ENCODE data around the gene STEAP1B. TPM values are rescaled to one million over a fixed set of nuclear protein-coding genes. Genes with fewer than 3 reads are reported as not detected.
A peak's percentile ranks its signal among the peaks of the same experiment; 100 is the strongest.
"Not testable (repeated sequence)": the region's sequence is repeated elsewhere in the genome, so short reads cannot be mapped to it uniquely, and the experiment has no call there.

STEAP1B gene
- total RNA-seq (2014; rRNA removed; shearing (Covaris generic); ENCODE audit: low replicate concordance): not detected in 2 replicates

GRCh38 chr7:22499888-22500689 is at the start of gene STEAP1B:
Gene STEAP1B, minus strand, starts transcription at chr7:22500188. Its CDS starts 5,333 bp downstream, at chr7:22494855.
- DNase-seq (ENCODE audit: low read depth): peak; percentile 73
- in situ Hi-C loops (cut with HindIII; ENCODE audit: low pct_unique_long_range_greater_than_20kb, low sequenced_read_pairs): not testable (repeated sequence)

DNA sequence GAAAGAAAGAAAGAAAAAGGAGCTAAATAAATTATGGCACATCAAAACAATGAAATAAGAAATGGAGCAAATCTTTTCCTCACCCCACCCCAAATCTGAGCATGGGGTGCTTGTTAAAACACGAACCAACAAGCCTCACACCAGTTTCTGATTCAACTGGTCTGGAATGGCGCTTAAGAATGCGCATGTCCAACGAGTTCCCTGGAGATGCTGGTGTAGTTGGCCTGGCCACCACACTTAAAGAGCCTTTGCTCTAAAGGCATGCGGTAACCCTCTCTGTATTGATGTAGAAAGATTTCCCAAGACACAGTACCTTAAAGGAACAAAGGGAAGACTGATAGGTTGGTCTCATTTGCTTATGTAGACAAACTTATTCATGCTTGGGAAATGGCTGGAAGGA is 49.1 kb upstream of the STEAP1B start:
- in situ Hi-C loops (cut with HindIII; ENCODE audit: low pct_unique_long_range_greater_than_20kb, low sequenced_read_pairs): no loop called here
- DNase-seq (ENCODE audit: low read depth): no peak

- DNase-seq (ENCODE audit: low read depth): no peak
- in situ Hi-C loops (cut with HindIII; ENCODE audit: low pct_unique_long_range_greater_than_20kb, low sequenced_read_pairs): no loop called here
These were observed 48.3 kb upstream of the STEAP1B start for GRCh38 chr7:22548313-22548712.

GRCh38 chr7:22546769-22547168 is 46.8 kb upstream of the STEAP1B start:
- in situ Hi-C loops (cut with HindIII; ENCODE audit: low pct_unique_long_range_greater_than_20kb, low sequenced_read_pairs): no loop called here
- DNase-seq (ENCODE audit: low read depth): no peak

DNA sequence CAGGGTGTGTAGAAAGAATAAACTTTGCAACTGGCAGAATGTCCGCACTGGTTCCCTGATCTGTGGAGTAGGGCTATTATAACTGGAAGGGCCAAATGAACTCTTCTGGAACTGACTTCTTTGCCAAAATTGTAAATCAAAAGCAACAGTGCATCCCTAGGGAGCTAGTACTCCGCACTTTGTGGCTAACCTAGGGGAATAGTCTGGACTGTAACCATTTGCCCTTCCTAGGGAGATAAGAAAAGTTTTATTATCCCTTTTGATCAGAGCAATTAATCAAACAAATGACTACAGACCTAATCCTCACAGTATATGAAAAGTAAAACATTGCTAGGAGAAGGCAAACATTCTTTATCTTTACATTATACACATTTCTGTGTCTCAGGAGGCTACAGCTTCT is 45.5 kb upstream of the STEAP1B start:
- in situ Hi-C loops (cut with HindIII; ENCODE audit: low pct_unique_long_range_greater_than_20kb, low sequenced_read_pairs): no loop called here
- DNase-seq (ENCODE audit: low read depth): no peak

DNA sequence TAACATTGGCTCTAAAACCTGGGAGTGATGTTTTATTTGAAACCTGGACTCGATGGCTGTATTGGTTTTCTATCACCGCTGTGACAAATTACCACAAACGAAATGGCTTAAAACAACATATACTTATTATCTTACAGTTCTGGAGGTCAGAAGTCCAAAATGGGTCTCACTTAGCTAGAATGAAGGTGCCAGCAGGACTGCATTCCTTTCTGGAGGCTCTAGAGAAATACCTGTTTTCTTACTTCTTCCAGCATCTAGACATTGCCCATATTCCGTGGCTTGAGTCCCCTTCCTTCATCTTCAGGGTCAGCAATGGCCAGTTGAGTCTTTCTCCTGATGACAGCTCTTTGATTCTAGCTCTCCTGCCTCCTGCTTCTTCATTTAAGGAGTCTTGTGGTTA is 44.3 kb upstream of the STEAP1B start:
- in situ Hi-C loops (cut with HindIII; ENCODE audit: low pct_unique_long_range_greater_than_20kb, low sequenced_read_pairs): no loop called here
- DNase-seq (ENCODE audit: low read depth): no peak

DNA sequence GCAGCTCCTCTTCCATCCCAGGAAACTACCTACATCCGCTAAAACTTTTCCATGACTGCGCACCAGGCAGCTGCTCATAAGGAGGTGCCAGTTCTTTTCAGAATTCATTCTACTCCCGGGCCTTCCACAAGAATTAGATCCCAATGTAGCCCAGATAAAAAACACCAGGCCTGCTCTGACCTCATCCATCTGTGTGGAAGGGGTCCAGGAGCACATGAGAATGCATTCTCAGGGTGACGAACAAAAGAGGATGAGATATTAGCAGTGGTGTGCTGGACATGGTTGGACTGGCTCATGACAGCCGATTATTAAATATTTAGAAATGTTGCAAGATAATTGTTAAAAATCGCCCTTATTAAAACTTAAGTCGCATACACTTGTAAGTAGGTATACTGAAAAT is 43.2 kb upstream of the STEAP1B start:
- in situ Hi-C loops (cut with HindIII; ENCODE audit: low pct_unique_long_range_greater_than_20kb, low sequenced_read_pairs): no loop called here
- no peak for DNase-seq (ENCODE audit: low read depth)

DNA sequence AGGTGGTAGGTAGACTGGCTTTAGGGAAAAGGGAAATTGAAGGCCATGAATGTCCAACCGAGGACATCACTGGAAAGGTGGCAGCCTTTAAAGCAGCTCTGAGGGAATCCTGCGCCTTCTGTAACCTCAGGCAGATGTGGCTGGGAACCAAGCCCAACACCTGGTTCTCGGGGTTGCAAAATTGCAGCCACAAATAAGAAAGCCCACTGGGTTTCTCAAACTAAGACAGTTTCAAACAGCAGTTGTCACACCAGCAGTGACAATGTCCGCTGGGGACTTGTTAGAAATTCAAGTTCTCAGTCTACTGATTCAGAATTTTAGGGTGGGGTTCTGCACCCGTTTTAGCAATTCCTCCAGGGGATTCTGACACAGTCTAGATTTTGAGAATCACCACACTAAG is 42.7 kb upstream of the STEAP1B start:
- in situ Hi-C loops (cut with HindIII; ENCODE audit: low pct_unique_long_range_greater_than_20kb, low sequenced_read_pairs): no loop called here
- no peak for DNase-seq (ENCODE audit: low read depth)

- DNase-seq (ENCODE audit: low read depth): no peak
- in situ Hi-C loops (cut with HindIII; ENCODE audit: low pct_unique_long_range_greater_than_20kb, low sequenced_read_pairs): no loop called here
These were observed 42.3 kb upstream of the STEAP1B start for GRCh38 chr7:22542254-22542653.

DNA sequence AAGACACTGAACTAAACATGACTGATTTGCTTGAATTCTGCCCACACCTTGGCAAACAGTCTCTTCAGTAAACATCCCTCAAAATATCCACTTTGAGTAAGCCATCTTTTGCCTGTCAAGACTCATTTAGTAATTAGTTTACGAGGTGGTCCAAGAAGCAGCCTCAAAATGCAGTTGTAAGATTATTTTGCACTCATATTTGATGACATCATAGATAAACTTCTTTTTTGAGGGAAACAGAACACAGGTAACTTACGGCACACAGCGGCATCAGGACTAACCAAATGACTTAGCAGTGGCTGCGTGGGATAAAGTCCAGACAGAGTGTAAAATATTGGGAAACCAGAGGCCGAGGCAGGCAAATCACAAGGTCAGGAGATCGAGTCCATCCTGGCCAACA is 41.8 kb upstream of the STEAP1B start:
- DNase-seq (ENCODE audit: low read depth): no peak
- in situ Hi-C loops (cut with HindIII; ENCODE audit: low pct_unique_long_range_greater_than_20kb, low sequenced_read_pairs): no loop called here

DNA sequence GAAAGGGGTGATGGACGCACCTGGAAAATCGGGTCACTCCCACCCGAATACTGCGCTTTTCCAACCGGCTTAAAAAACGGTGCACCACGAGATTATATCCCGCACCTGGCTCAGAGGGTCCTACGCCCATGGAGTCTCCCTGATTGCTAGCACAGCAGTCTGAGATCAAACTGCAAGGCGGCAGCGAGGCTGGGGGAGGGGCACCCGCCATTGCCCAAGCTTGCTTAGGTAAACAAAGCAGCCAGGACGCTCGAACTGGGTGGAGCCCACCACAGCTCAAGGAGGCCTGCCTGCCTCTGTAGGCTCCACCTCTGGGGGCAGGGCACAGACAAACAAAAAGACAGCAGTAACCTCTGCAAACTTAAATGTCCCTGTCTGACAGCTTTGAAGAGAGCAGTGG is 28.5 kb upstream of the STEAP1B start:
- DNase-seq (ENCODE audit: low read depth); in situ Hi-C loops (cut with HindIII; ENCODE audit: low pct_unique_long_range_greater_than_20kb, low sequenced_read_pairs): not testable (repeated sequence)

GRCh38 chr7:22524353-22524947 is 24.5 kb upstream of the STEAP1B start:
- in situ Hi-C loops (cut with HindIII; ENCODE audit: low pct_unique_long_range_greater_than_20kb, low sequenced_read_pairs); DNase-seq (ENCODE audit: low read depth): not testable (repeated sequence)

- peak; percentile 64 for DNase-seq (ENCODE audit: low read depth)
- in situ Hi-C loops (cut with HindIII; ENCODE audit: low pct_unique_long_range_greater_than_20kb, low sequenced_read_pairs): not testable (repeated sequence)
These were observed 23.7 kb upstream of the STEAP1B start for GRCh38 chr7:22523478-22524352.

GRCh38 chr7:22519560-22519959 is 19.6 kb upstream of the STEAP1B start:
- in situ Hi-C loops (cut with HindIII; ENCODE audit: low pct_unique_long_range_greater_than_20kb, low sequenced_read_pairs); DNase-seq (ENCODE audit: low read depth): not testable (repeated sequence)

DNA sequence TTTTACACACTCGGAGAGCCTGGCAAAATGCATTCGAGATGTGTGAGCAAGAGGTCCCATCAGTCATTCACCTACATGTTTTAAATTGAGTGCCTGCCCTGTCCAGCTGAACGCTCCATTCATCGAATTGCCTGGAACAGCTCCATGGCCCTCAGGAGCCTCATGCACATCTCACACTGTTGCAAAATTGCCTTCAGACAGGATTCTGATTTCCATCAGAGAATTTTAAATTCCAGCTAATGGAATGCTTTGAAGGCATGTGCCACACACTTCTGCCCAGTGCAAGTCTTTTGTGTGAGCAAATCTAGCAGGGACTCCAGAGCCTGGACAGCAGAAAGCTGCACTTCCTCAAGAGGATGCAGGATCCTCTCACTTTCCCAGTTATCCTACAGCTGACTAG is 17.0 kb upstream of the STEAP1B start:
- in situ Hi-C loops (cut with HindIII; ENCODE audit: low pct_unique_long_range_greater_than_20kb, low sequenced_read_pairs); DNase-seq (ENCODE audit: low read depth): not testable (repeated sequence)

- in situ Hi-C loops (cut with HindIII; ENCODE audit: low pct_unique_long_range_greater_than_20kb, low sequenced_read_pairs); DNase-seq (ENCODE audit: low read depth): not testable (repeated sequence)
These were observed 15.0 kb upstream of the STEAP1B start for GRCh38 chr7:22514963-22515362.

DNA sequence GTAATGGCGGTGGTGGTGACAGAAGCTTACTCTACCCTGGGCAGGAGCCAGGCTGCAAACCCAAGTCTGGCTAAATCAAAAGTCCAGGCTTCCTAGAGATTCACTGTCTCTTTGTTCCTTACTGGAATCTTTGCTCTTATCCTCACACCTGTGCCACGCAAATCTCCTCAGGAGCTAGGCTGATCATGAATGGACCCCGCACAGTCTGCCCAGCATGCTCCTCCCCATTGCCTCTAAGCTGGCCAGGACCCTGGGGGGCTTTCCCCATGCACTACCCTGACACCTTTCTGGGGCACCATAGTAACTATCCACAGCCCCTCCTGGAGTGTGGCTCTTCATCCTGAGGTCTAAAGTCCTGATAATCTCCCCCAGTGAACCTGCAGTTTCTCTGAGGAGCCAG is 7.3 kb upstream of the STEAP1B start:
- DNase-seq (ENCODE audit: low read depth); in situ Hi-C loops (cut with HindIII; ENCODE audit: low pct_unique_long_range_greater_than_20kb, low sequenced_read_pairs): not testable (repeated sequence)

DNA sequence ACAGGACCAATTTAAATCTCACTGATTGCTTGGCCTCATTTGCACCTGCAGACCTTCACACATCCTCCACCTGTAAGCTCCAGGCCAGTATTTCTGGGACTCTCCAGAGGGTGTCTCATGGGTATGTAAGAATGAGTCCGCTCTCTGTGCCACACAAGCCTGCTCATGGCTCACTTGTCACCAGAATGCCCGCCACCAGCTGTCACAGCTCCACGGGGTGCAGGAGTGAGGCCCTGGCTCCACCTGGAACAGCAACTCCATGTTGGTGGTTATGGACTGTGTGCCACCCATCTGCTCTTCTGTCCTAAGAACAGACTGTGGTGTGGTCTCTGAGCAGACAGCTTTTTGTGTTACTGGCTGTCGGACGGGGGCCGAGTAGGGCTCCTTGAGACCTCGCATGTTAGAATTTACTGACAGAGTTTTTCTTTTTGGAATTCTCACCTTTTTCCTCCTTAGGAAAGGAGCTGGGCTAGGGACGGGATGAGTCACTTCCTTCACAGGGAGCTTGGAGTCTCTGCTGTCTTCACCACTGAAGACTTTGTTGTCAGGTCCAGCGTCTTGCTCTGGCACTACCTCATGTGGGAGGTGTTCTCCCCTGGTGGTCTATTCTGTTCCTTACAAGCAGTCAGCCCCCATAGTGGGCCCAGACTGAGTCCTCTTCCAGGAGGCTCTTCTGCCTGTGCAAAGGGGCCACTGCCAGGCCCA is 6.5 kb upstream of the STEAP1B start:
- in situ Hi-C loops (cut with HindIII; ENCODE audit: low pct_unique_long_range_greater_than_20kb, low sequenced_read_pairs); DNase-seq (ENCODE audit: low read depth): not testable (repeated sequence)

Data from Caki2 (cell line).